ENCODE data around the gene PRDM15. TPM values are rescaled to one million over a fixed set of nuclear protein-coding genes. Genes with fewer than 3 reads are reported as not detected.

Gene PRDM15
- polyA plus RNA-seq, 1 donor (not counting 4 experiments of a cell fraction or from before 2014, with no cell fraction given), result 5.2 TPM

DNA sequence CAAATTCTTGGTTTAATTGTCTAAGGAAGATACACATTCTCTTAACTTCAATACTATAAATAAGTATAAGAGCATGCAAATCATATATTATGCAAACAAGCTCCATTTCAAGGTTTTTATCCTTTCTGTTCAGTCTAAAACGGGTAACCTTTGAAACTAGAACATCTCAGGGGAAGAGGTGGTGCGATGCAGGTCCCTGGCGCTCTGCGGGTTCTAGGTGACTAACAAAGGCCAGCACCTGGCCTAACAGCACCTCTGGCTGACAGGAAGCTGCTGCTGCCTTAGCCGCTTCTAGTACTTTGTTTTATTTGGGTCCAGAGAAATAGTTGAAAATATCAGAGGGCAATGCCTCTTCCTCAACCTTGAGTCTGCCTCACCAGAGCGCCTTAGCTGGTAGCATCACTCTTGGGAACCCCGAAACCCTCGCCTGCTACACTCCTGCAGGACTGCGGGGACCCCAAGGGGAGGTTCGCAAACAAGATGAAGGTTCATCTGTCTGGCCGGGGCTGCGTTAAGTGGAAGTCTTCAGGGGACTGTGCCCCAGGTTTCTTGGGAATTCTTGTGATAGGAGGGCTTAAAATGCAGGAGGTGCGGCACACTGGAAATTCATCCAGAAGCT, 45.5 kb downstream of the PRDM15 start:
- no peak for DNase-seq (ENCODE audit: low read depth, low spot score)
- FAIRE-seq, result no peak
- Histone ChIP-seq H3K9me1 (ENCODE audit: control insufficient read depth, extremely low read depth, insufficient read depth, low read length) (no peaks in the 10 kb centered on the region), H3K4me3 (ENCODE audit: control insufficient read depth in 2 of 3, extremely low read depth in 1 of 3, insufficient read depth in 2 of 3, low read depth in 1 of 3, low read length in 3 of 3) (no peak overlapping the region), H3K36me3 (ENCODE audit: control insufficient read depth in 2 of 2, extremely low read depth in 1 of 2, insufficient read depth in 2 of 2, low read length in 2 of 2) (peaks cover 7 to 19% of the 10 kb centered on the region in 2 experiments), H3K4me1 (ENCODE audit: control insufficient read depth, extremely low read depth, insufficient read depth, low read length) (no peaks in the 10 kb centered on the region), H3K27me3 (ENCODE audit: control insufficient read depth, extremely low read depth, insufficient read depth, low read length) (no peaks in the 10 kb centered on the region), H2AFZ (ENCODE audit: control insufficient read depth, low read length) (no peak overlapping the region), H3K9ac (ENCODE audit: control insufficient read depth, extremely low read depth, insufficient read depth, low read length) (no peak overlapping the region), H3K27ac (ENCODE audit: control insufficient read depth, insufficient read depth, low read length) (no peak overlapping the region), H4K20me1 (ENCODE audit: control insufficient read depth, extremely low read depth, insufficient read depth, low read length) (no peaks in the 10 kb centered on the region), H3K9me3 (ENCODE audit: control insufficient read depth, low read depth, low read length) (no peaks in the 10 kb centered on the region), H3K79me2 (ENCODE audit: control insufficient read depth, insufficient read depth, low read length) (no peaks in the 10 kb centered on the region), H3K4me2 (ENCODE audit: control insufficient read depth, extremely low read depth, insufficient read depth, low read depth, low read length) (no peak overlapping the region)
- dilution Hi-C loops (cut with MboI; ENCODE audit: extremely low pct_ligation_motif_present, low sequenced_read_pairs), result no loop called here
- TF ChIP-seq, protein P1, sequence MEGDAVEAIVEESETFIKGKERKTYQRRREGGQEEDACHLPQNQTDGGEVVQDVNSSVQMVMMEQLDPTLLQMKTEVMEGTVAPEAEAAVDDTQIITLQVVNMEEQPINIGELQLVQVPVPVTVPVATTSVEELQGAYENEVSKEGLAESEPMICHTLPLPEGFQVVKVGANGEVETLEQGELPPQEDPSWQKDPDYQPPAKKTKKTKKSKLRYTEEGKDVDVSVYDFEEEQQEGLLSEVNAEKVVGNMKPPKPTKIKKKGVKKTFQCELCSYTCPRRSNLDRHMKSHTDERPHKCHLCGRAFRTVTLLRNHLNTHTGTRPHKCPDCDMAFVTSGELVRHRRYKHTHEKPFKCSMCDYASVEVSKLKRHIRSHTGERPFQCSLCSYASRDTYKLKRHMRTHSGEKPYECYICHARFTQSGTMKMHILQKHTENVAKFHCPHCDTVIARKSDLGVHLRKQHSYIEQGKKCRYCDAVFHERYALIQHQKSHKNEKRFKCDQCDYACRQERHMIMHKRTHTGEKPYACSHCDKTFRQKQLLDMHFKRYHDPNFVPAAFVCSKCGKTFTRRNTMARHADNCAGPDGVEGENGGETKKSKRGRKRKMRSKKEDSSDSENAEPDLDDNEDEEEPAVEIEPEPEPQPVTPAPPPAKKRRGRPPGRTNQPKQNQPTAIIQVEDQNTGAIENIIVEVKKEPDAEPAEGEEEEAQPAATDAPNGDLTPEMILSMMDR (optimal IDR thresholded peaks at IDR 0.05 in 1 of 3, IDR thresholded peaks at IDR 0.05 in 1 of 3, conservative IDR thresholded peaks at IDR 0.05 in 1 of 3; ENCODE audit: extremely low read depth in 1 of 3, insufficient read depth in 2 of 3, low read length in 3 of 3), result no peak
- TF ChIP-seq EZH2 (IDR thresholded peaks at IDR 0.05; ENCODE audit: low read length), result no peak

DNA sequence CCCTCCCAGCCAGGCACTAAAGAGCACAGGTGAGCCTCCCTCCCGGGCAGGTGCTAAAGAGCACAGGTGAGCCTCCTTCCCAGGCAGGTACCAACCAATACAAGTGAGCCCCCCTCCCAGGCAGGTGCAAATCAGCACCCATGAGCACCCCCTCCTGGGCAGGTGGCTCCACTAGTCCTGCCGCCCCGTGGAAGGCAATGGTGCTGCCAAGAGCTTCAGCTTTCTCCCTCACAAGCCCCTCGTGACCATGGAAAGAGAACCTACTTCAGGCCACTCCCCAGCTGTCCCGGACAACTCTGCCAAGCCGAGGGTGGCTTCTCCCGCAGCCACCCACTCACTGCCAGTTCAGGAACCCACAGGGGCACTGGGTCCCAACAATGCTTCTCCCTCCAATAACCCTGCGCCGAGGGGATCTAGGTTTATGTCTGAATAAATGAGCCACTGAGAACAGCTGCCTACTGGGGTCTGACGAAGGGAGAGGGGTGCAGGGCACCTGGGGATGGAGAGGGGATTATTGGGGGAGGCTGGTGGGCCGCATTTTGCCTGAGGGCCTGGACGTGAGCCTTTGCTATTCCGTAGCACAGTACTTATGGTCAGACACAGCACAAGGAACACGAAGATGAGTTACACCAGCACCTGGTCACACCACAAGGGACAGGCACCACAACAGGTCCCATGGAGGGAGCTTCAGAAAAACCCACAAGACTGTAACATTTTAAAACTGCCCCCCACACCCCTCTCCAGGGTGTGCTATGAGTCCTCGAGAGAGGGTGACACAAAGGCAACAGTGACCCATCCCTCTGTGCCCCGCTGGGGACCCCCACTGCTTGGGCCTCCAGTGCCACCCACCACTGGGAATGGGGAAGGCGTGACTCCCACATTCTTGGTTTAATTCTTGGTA, 46.3 kb downstream of the PRDM15 start:
- Histone ChIP-seq H4K20me1 (ENCODE audit: control insufficient read depth, extremely low read depth, insufficient read depth, low read length) (no peaks in the 10 kb centered on the region), H3K4me2 (ENCODE audit: control insufficient read depth, extremely low read depth, insufficient read depth, low read depth, low read length) (no peak overlapping the region), H3K9ac (ENCODE audit: control insufficient read depth, extremely low read depth, insufficient read depth, low read length) (no peak overlapping the region), H3K27me3 (ENCODE audit: control insufficient read depth, extremely low read depth, insufficient read depth, low read length) (no peaks in the 10 kb centered on the region), H2AFZ (ENCODE audit: control insufficient read depth, low read length) (no peak overlapping the region), H3K36me3 (ENCODE audit: control insufficient read depth in 2 of 2, extremely low read depth in 1 of 2, insufficient read depth in 2 of 2, low read length in 2 of 2) (peaks cover 7 to 18% of the 10 kb centered on the region in 2 experiments), H3K9me1 (ENCODE audit: control insufficient read depth, extremely low read depth, insufficient read depth, low read length) (no peaks in the 10 kb centered on the region), H3K79me2 (ENCODE audit: control insufficient read depth, insufficient read depth, low read length) (no peaks in the 10 kb centered on the region), H3K4me1 (ENCODE audit: control insufficient read depth, extremely low read depth, insufficient read depth, low read length) (no peaks in the 10 kb centered on the region), H3K4me3 (ENCODE audit: control insufficient read depth in 2 of 3, extremely low read depth in 1 of 3, insufficient read depth in 2 of 3, low read depth in 1 of 3, low read length in 3 of 3) (no peak overlapping the region), H3K9me3 (ENCODE audit: control insufficient read depth, low read depth, low read length) (no peaks in the 10 kb centered on the region), H3K27ac (ENCODE audit: control insufficient read depth, insufficient read depth, low read length) (no peak overlapping the region)
- no peak for DNase-seq (ENCODE audit: low read depth, low spot score)
- dilution Hi-C loops (cut with MboI; ENCODE audit: extremely low pct_ligation_motif_present, low sequenced_read_pairs), result no loop called here
- no peak for FAIRE-seq
- TF ChIP-seq, protein P1 (optimal IDR thresholded peaks at IDR 0.05 in 1 of 3, IDR thresholded peaks at IDR 0.05 in 1 of 3, conservative IDR thresholded peaks at IDR 0.05 in 1 of 3; ENCODE audit: extremely low read depth in 1 of 3, insufficient read depth in 2 of 3, low read length in 3 of 3), result peak in 1 of 3 experiments; percentile 12
- no peak for TF ChIP-seq EZH2 (IDR thresholded peaks at IDR 0.05; ENCODE audit: low read length)
